GM12891 (cell line): ENCODE measurements around the gene ROBO3.

Source experiments
- DNase-seq: peaks from one replicate; pipeline ENCODE4 v3.0.0; 2011; ENCODE audit warnings: low spot score; ENCODE audit not compliant: insufficient read length
- FAIRE-seq: peaks from 2 replicates; lab custom pipeline; 2011; peaks lifted over from hg19 to GRCh38; lab: Jason Lieb, UNC
- PAX5 ChIP-seq: IDR thresholded peaks from 2 replicates; pipeline ENCODE4 v1.6.1; 2011; ENCODE audit warnings: low read length, moderate library complexity, mild to moderate bottlenecking; ENCODE audit not compliant: insufficient read depth, severe bottlenecking
- POLR2A ChIP-seq: IDR thresholded peaks from 2 replicates; pipeline ENCODE4 v1.6.1; 2011; ENCODE audit warnings: low read depth, low read length, control low read depth
- POLR2AphosphoS5 ChIP-seq: IDR thresholded peaks from 2 replicates; pipeline ENCODE4 v1.6.1; 2011; ENCODE audit warnings: low read depth, low read length, control low read depth
- POU2F2 ChIP-seq: IDR thresholded peaks from 2 replicates; pipeline ENCODE4 v1.6.1; 2011; ENCODE audit warnings: low read depth, mild to moderate bottlenecking, control low read depth, low read length, moderate library complexity
- SPI1 ChIP-seq: IDR thresholded peaks from 2 replicates; pipeline ENCODE4 v1.6.1; 2011; ENCODE audit warnings: low read depth, low read length, control low read depth
- TAF1 ChIP-seq: IDR thresholded peaks from 2 replicates; pipeline ENCODE4 v1.6.1; 2011; ENCODE audit warnings: low read depth, low read length, control low read depth

ROBO3 gene

GRCh38 chr11:124864176-124864891 is 898 bp upstream of the ROBO3 start:
- FAIRE-seq, result no peak
- DNase-seq, result no peak
- no peak for TF ChIP-seq POU2F2
- TF ChIP-seq SPI1, result no peak
- TF ChIP-seq POLR2AphosphoS5, result no peak
- no peak for TF ChIP-seq PAX5
- no peak for TF ChIP-seq POLR2A
- no peak for TF ChIP-seq TAF1

GRCh38 chr11:124864892-124865180 is 396 bp upstream of the ROBO3 start:
- TF ChIP-seq PAX5 (no peak), SPI1 (no peak), POLR2A (no peak), TAF1 (no peak), POLR2AphosphoS5 (no peak), POU2F2 (no peak)
- no peak for DNase-seq
- FAIRE-seq, result no peak

- DNase-seq (peak; percentile 64), FAIRE-seq (no peak)
- no peak for TF ChIP-seq TAF1
- TF ChIP-seq SPI1, result no peak
- TF ChIP-seq POLR2AphosphoS5, result no peak
- TF ChIP-seq PAX5, result no peak
- TF ChIP-seq POU2F2, result no peak
- TF ChIP-seq POLR2A, result no peak
Observed at GRCh38 chr11:124865902-124866851, 945 bp downstream of the ROBO3 start.

GRCh38 chr11:124867700-124868099 is 2.5 kb downstream of the ROBO3 start:
- FAIRE-seq (peak; percentile 5), DNase-seq (peak; percentile 52)
- TF ChIP-seq PAX5 (no peak), POLR2AphosphoS5 (no peak), POLR2A (no peak), POU2F2 (no peak)

GRCh38 chr11:124868331-124869274 is 3.4 kb downstream of the ROBO3 start:
- DNase-seq, result no peak
- FAIRE-seq, result no peak
- TF ChIP-seq POLR2A (no peak), POLR2AphosphoS5 (no peak), PAX5 (no peak)

GRCh38 chr11:124869331-124869730 is 4.1 kb downstream of the ROBO3 start:
- TF ChIP-seq POU2F2 (no peak), POLR2AphosphoS5 (no peak), TAF1 (no peak), SPI1 (no peak), POLR2A (no peak)
- FAIRE-seq (no peak), DNase-seq (no peak)

- FAIRE-seq (no peak), DNase-seq (no peak)
- TF ChIP-seq SPI1 (no peak), POLR2A (no peak), PAX5 (no peak), POU2F2 (no peak), TAF1 (no peak), POLR2AphosphoS5 (no peak)
Observed at GRCh38 chr11:124869856-124870387, 4.7 kb downstream of the ROBO3 start.

GRCh38 chr11:124870430-124870829 is 5.2 kb downstream of the ROBO3 start:
- no peak for FAIRE-seq
- TF ChIP-seq POU2F2 (no peak), SPI1 (no peak), PAX5 (no peak), POLR2AphosphoS5 (no peak), POLR2A (no peak), TAF1 (no peak)
- no peak for DNase-seq

- TF ChIP-seq POLR2AphosphoS5 (no peak), SPI1 (no peak), TAF1 (no peak), POU2F2 (no peak)
- no peak for DNase-seq
- FAIRE-seq, result no peak
Observed at GRCh38 chr11:124872280-124872679, 7.0 kb downstream of the ROBO3 start.
